ENCODE measurements around the gene FHAD1.

The FHAD1 gene

GRCh38 chr1:15400627-15401026 is 153.6 kb downstream of the FHAD1 start:
- DNase-seq (ENCODE audit: low spot score) = no peak

- no peak for DNase-seq (ENCODE audit: low spot score)
Measured at GRCh38 chr1:15401391-15402055, 154.5 kb downstream of the FHAD1 start.

- DNase-seq (ENCODE audit: low spot score) = no peak
Measured at GRCh38 chr1:15402809-15403450, 155.9 kb downstream of the FHAD1 start.

GRCh38 chr1:15403962-15404580 is 157.0 kb downstream of the FHAD1 start:
- no peak for DNase-seq (ENCODE audit: low spot score)

GRCh38 chr1:15405106-15405850 is 158.3 kb downstream of the FHAD1 start:
- DNase-seq (ENCODE audit: low spot score) = no peak

- no peak for DNase-seq (ENCODE audit: low spot score)
Measured at GRCh38 chr1:15406614-15407559, 159.9 kb downstream of the FHAD1 start.

- no peak for DNase-seq (ENCODE audit: low spot score)
Measured at GRCh38 chr1:15407580-15407979, 160.6 kb downstream of the FHAD1 start.

- no peak for DNase-seq (ENCODE audit: low spot score)
Measured at GRCh38 chr1:15408890-15409387, 161.9 kb downstream of the FHAD1 start.

GRCh38 chr1:15409388-15410222 is 162.6 kb downstream of the FHAD1 start, which contains the start of gene EFHD2:
EFHD2 (plus strand) TSS chr1:15409888; CDS start chr1:15409972, 84 bp downstream.
- DNase-seq (ENCODE audit: low spot score) = peak; percentile 97

GRCh38 chr1:15410223-15410883 is 163.3 kb downstream of the FHAD1 start:
- DNase-seq (ENCODE audit: low spot score) = no peak

- no peak for DNase-seq (ENCODE audit: low spot score)
Measured at GRCh38 chr1:15410884-15411245, 163.8 kb downstream of the FHAD1 start.

- peak; percentile 51 for DNase-seq (ENCODE audit: low spot score)
Measured at GRCh38 chr1:15411593-15412137, 164.6 kb downstream of the FHAD1 start.

GRCh38 chr1:15412175-15412800 is 165.3 kb downstream of the FHAD1 start:
- DNase-seq (ENCODE audit: low spot score) = peak; percentile 75

- no peak for DNase-seq (ENCODE audit: low spot score)
Measured at GRCh38 chr1:15412843-15413242, 165.8 kb downstream of the FHAD1 start.

GRCh38 chr1:15413563-15414444 is 166.8 kb downstream of the FHAD1 start:
- no peak for DNase-seq (ENCODE audit: low spot score)

GRCh38 chr1:15414445-15414983 is 167.5 kb downstream of the FHAD1 start:
- DNase-seq (ENCODE audit: low spot score) = no peak

- peak; percentile 80 for DNase-seq (ENCODE audit: low spot score)
Measured at GRCh38 chr1:15417059-15417934, 170.3 kb downstream of the FHAD1 start.
